Ramos (cell line): Measurements from ENCODE around the gene IGSF10.

Experiments used
- in situ Hi-C: fragments of 300-500 bp; cut with MboI; formaldehyde crosslinking; loops from one replicate; pipeline ENCODE4 v1.14.3; 2022; ENCODE audit warnings: low sequenced_read_pairs; ENCODE audit not compliant: unreplicated experiment

The IGSF10 gene

GRCh38 chr3:151430821-151431484 lies 29.9 kb downstream of the IGSF10 start:
- in situ Hi-C loops, result no loop called here

- in situ Hi-C loops, result no loop called here
These were observed 32.5 kb downstream of the IGSF10 start for GRCh38 chr3:151428386-151428785.

- in situ Hi-C loops, result no loop called here
These were observed 34.6 kb downstream of the IGSF10 start for GRCh38 chr3:151426341-151426657.

GRCh38 chr3:151425627-151426340 lies 35.1 kb downstream of the IGSF10 start:
- in situ Hi-C loops, result no loop called here

GRCh38 chr3:151423091-151423490 lies 37.8 kb downstream of the IGSF10 start:
- in situ Hi-C loops, result no loop called here

GRCh38 chr3:151421938-151422337 lies 38.9 kb downstream of the IGSF10 start:
- in situ Hi-C loops, result no loop called here

GRCh38 chr3:151419806-151420205 lies 41.1 kb downstream of the IGSF10 start:
- in situ Hi-C loops, result no loop called here

- in situ Hi-C loops, result no loop called here
These were observed 45.6 kb downstream of the IGSF10 start for GRCh38 chr3:151415289-151415688.

GRCh38 chr3:151412989-151413388 lies 47.9 kb downstream of the IGSF10 start:
- in situ Hi-C loops, result no loop called here
